Right lobe of liver (tissue), 6 donors: Measurements from ENCODE around the gene PSMC3IP. TPM values are rescaled to one million over a fixed set of nuclear protein-coding genes. Genes with fewer than 3 reads are reported as not detected.
"Not testable (repeated sequence)": the region's sequence is repeated elsewhere in the genome, so short reads cannot be mapped to it uniquely, and the experiment has no call there.

Experiments
- ATAC-seq, 4 donors: fragments of 200-7000 bp; cut with Tn5 transposase; one replicate each; pipeline ENCODE4 v1.9.1; 2020; ENCODE audit warnings: mild to moderate bottlenecking in 4 of 4, moderate library complexity in 4 of 4
- DNase-seq, 3 donors: peaks; one replicate each; pipeline ENCODE4 v3.0.0-alpha.2; 2020
- H3K27ac ChIP-seq, 3 donors: fragments of 200-600 bp; one replicate each; pipeline ENCODE4 v1.8.0; 2022
- H3K27me3 ChIP-seq, 2 donors: fragments of 200-600 bp; one replicate each; pipeline ENCODE4 v1.8.0; 2022
- H3K36me3 ChIP-seq, 4 donors: fragments of 200-600 bp; sonication (generic) in 1 of 4; one replicate each; pipeline versions ENCODE4 v1.5.1 to v1.8.0; 2017 to 2022; ENCODE audit warnings: control low read depth in 1 of 4
- H3K4me1 ChIP-seq, 4 donors: fragments of 200-600 bp; sonication (generic) in 1 of 4; one replicate each; pipeline versions ENCODE4 v1.5.1 to v1.8.0; 2017 to 2022; ENCODE audit warnings: control low read depth in 1 of 4
- H3K4me3 ChIP-seq, 3 donors: fragments of 200-600 bp; one replicate each; pipeline ENCODE4 v1.8.0; 2022
- H3K9me3 ChIP-seq, 4 donors: fragments of 200-600 bp; sonication (generic) in 1 of 4; one replicate each; pipeline versions ENCODE4 v1.5.1 to v1.8.0; 2017 to 2022; ENCODE audit warnings: control low read depth in 1 of 4
- CTCF ChIP-seq, 4 donors: fragments of 200-600 bp in 3 of 4; fragments of 450-650 bp in 1 of 4; IDR thresholded peaks; one replicate each; pipeline versions ENCODE4 v1.5.1 to v1.8.0; 2016 to 2022; ENCODE audit warnings: antibody characterized with exemption in 4 of 4, mild to moderate bottlenecking in 2 of 4
- POLR2A ChIP-seq: fragments of 450-650 bp; IDR thresholded peaks from one replicate; pipeline ENCODE4 v1.6.1; 2017; ENCODE audit warnings: antibody characterized with exemption, mild to moderate bottlenecking
- WGBS: methylation state at CpG from one replicate; pipeline ENCODE4 v1.1.6; 2018; ENCODE audit warnings: low coverage, low lambda C conversion rate; ENCODE audit not compliant: insufficient coverage; ENCODE audit errors: missing lambda C conversion rate; 5-methylcytosine and 5-hydroxymethylcytosine counted together
- intact Hi-C, 2 donors: fragments of 100-400 bp; cut with DNase I; formaldehyde crosslinking; loops; one replicate each; pipeline versions ENCODE4 v1.11.2 to v1.14.1; 2022
- total RNA-seq, 6 experiments: library from RNA; depleted of rRNA in 2 of 6; stranded (reverse); fragments of >200 nt in 2 of 6; fragmentation: NEBNext Ultra II Directional in 3 of 6; extraction: Animal tissue kit (Norgen Biotek cat#: 25700) in 3 of 6; gene quantifications; one replicate each; pipeline versions ENCODE4 v1.1.0 to v1.2.4, GENCODE V29; 2016 to 2023
- donor health status: DM: no; HTN: yes; CAD: no.
- donor health status: DM: no; HTN: no; CAD: no.
- donor health status: DM: no; HTN: no; CAD: no.
- donor health status: DM: no; HTN: yes; CAD: no.
- donor health status: DM: no; HTN: yes; CAD: no.

The PSMC3IP gene
- total RNA-seq, 6 experiments from 2014 or later = 0.26 to 2.4 (median 0.76) TPM

- Histone ChIP-seq H3K4me3 (no peak overlapping the region), H3K4me1 (peaks cover 0 to 37% (median 18%) of the 10 kb centered on the region in 4 donors), H3K27ac (no peak overlapping the region), H3K9me3 (no peaks in the 10 kb centered on the region), H3K27me3 (no peaks in the 10 kb centered on the region), H3K36me3 (peaks cover 0 to 3% (median 1%) of the 10 kb centered on the region in 4 donors)
- DNase-seq = no peak
- TF ChIP-seq POLR2A = no peak
- no peak for TF ChIP-seq CTCF (IDR thresholded peaks at IDR 0.05)
- intact Hi-C loops = no loop called here
- no peak for ATAC-seq
- WGBS = 94% methylated on average over 3 of the region's 3 CpGs
Measured at GRCh38 chr17:42560246-42560645, 17.3 kb downstream of the PSMC3IP start.

- H3K4me3 ChIP-seq = no peak overlapping the region
- peaks cover 0 to 28% (median 14%) of the 10 kb centered on the region in 4 donors for H3K4me1 ChIP-seq
- WGBS = 85% methylated on average over 5 of the region's 6 CpGs
- ATAC-seq (no peak), DNase-seq (no peak)
- no peaks in the 10 kb centered on the region for H3K9me3 ChIP-seq
- intact Hi-C loops = no loop called here
- TF ChIP-seq CTCF (IDR thresholded peaks at IDR 0.05) = no peak
- TF ChIP-seq POLR2A = no peak
- H3K27ac ChIP-seq = no peak overlapping the region
- H3K36me3 ChIP-seq = no peaks in the 10 kb centered on the region
- no peaks in the 10 kb centered on the region for H3K27me3 ChIP-seq
Measured at GRCh38 chr17:42559075-42559474, 18.5 kb downstream of the PSMC3IP start.

GRCh38 chr17:42555961-42556617 is 21.4 kb downstream of the PSMC3IP start:
- H3K27me3 ChIP-seq, H3K27ac ChIP-seq, H3K36me3 ChIP-seq, intact Hi-C loops, DNase-seq, H3K9me3 ChIP-seq, H3K4me3 ChIP-seq: not testable (repeated sequence)
- ATAC-seq = peak in 2 of 4 donors; percentile 2 to 5
- H3K4me1 ChIP-seq = peaks cover 0 to 12% (median 4%) of the 10 kb centered on the region in 4 donors
- WGBS = 58% methylated on average over 4 of the region's 5 CpGs

GRCh38 chr17:42555122-42555622 is 22.4 kb downstream of the PSMC3IP start:
- ATAC-seq (peak in 1 of 4 donors; percentile 3), DNase-seq (no peak)
- Histone ChIP-seq H3K36me3 (no peaks in the 10 kb centered on the region), H3K9me3 (no peaks in the 10 kb centered on the region), H3K4me3 (peak overlapping the region; percentile 89 to 92 (median 89)), H3K27ac (peak overlapping the region; percentile 82 to 84 (median 82)), H3K4me1 (peaks cover 0 to 12% (median 4%) of the 10 kb centered on the region in 4 donors), H3K27me3 (no peaks in the 10 kb centered on the region)
- intact Hi-C loops = no loop called here
- TF ChIP-seq CTCF (IDR thresholded peaks at IDR 0.05) = no peak
- TF ChIP-seq POLR2A = no peak
- 0% methylated on average over 1 of the region's 4 CpGs for WGBS
